ENCODE measurements around the gene RPS3. TPM values are rescaled to one million over a fixed set of nuclear protein-coding genes. Genes with fewer than 3 reads are reported as not detected.
A peak's percentile ranks its signal among the peaks of the same experiment; 100 is the strongest.

RPS3 gene
- total and polyA plus RNA-seq, 9 of the 15 experiments (the other 6 are each of a cell fraction or from before 2014, with no cell fraction given): 2,700 to 5,771 (median 3,679) TPM

GRCh38 chr11:75439495-75440120, 40.3 kb downstream of the RPS3 start:
- BruUV-seq (replicated peaks): no TSS peak
- TF ChIP-seq KLF1 (tag; IDR thresholded peaks at IDR 0.05) (no peak), RNF219 (CRISPR knock-in tag; IDR thresholded peaks at IDR 0.05) (no peak), ZNF324 (CRISPR knock-in tag; IDR thresholded peaks at IDR 0.05) (no peak), ZNF609 (CRISPR knock-in tag; IDR thresholded peaks at IDR 0.05; ENCODE audit: borderline replicate concordance) (no peak), POLR3G (IDR thresholded peaks at IDR 0.05; ENCODE audit: extremely low read depth, insufficient read length, insufficient replicate concordance) (no peak), ZNF444 (CRISPR knock-in tag; IDR thresholded peaks at IDR 0.05) (no peak)
- Histone ChIP-seq H3K4me1 (replicated peaks in 1 of 2; ENCODE audit: control insufficient read depth in 2 of 2, insufficient read depth in 2 of 2, low read length in 2 of 2) (peaks cover 0 to 34% of the 10 kb centered on the region in 2 experiments; a peak in 1 of 5 replicates), H3K36me3 (ENCODE audit: control insufficient read depth, insufficient read depth, low read length) (no peaks in the 10 kb centered on the region), H2AFZ (ENCODE audit: low read depth, low read length) (no peak overlapping the region), H3K9me1 (ENCODE audit: control insufficient read depth, insufficient read depth, low read length) (no peaks in the 10 kb centered on the region), H3K27me3 (ENCODE audit: control insufficient read depth in 2 of 2, insufficient read depth in 2 of 2, low read length in 2 of 2) (no peaks in the 10 kb centered on the region), H4K20me1 (replicated peaks; ENCODE audit: control insufficient read depth, insufficient read depth, low read length) (no peaks in the 10 kb centered on the region), H3K9ac (ENCODE audit: insufficient read depth in 1 of 2, low read depth in 2 of 2, low read length in 2 of 2) (peak overlapping the region in 1 of 2 experiments; percentile 75; a peak in 2 of 4 replicates), H3K27ac (ENCODE audit: extremely low read depth, low read depth, low read length) (no peak overlapping the region), H3K79me2 (ENCODE audit: control insufficient read depth, insufficient read depth, low read length) (no peaks in the 10 kb centered on the region), H3K4me2 (ENCODE audit: insufficient read depth, low read length) (no peak overlapping the region), H3K4me3 (no peak overlapping the region), H3K9me3 (replicated peaks; ENCODE audit: control insufficient read depth, insufficient read depth, low read depth, low read length) (no peaks in the 10 kb centered on the region)
- in situ Hi-C loops (cut with MboI): loop anchor here (10.0 to 25.0 kb wide), 2 partner anchors 345 to 423 kb away; no protein-coding TSS in a partner anchor
- ATAC-seq: no peak
- POLR2A ChIA-PET: interaction anchor here (1.2 to 2.4 kb wide), 3 partner anchors 31 to 40 kb away, joined by 3 to 6 read pairs (median 6); no protein-coding TSS in a partner anchor
- CTCF ChIA-PET (ENCODE audit: low intra/inter-chr PET ratio): no interaction called here
- WGBS (ENCODE audit: insufficient coverage, low coverage, missing lambda C conversion rate): 62% methylated on average over 13 of the region's 13 CpGs
- intact Hi-C loops (cut with micrococcal nuclease): no loop called here
- no peak for FAIRE-seq
- DNase-seq (ENCODE audit: extremely low read depth in 1 of 4, low spot score in 3 of 4): no peak

Data from K562 (cell line).